HG03439 (cell line): Measurements from ENCODE around the gene RXRG.
"Not testable (repeated sequence)": the region's sequence is repeated elsewhere in the genome, so short reads cannot be mapped to it uniquely, and the experiment has no call there.

Experiments used
- ATAC-seq: cut with Tn5 transposase; IDR thresholded peaks from one replicate; pipeline ENCODE4 v1.9.1; 2021; ENCODE audit warnings: mild to moderate bottlenecking, moderate library complexity; ENCODE audit not compliant: unreplicated experiment

The RXRG gene

GRCh38 chr1:165444897-165445370 lies at the start of gene RXRG:
Gene RXRG, minus strand, starts transcription at chr1:165445126. Its CDS starts 233 bp downstream, at chr1:165444893.
- ATAC-seq, result no peak

DNA sequence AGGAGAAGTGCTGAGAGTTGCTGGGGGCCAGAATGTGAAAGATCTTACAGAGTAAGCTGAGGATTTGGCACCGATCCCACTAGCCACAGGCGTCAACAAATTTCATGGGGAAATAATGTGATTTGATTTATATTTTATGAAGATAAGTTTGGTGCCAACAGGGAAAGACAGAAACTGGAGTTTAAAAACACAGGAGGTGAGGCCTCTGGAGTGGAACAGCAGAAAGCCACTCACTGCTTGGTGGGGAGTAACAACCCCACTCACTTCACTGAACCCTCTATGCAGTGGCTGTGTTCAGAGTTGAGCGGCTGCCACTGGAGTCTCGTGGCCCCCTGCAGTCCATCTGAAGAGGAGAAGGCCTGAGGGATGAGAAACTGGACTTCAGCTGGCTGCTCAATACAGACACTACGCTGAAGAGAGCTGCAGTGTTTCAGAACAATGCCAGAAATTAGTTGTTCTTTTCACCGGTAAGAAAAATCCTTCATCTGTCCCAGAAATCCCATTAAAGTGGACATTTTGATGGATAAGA lies 48.0 kb upstream of the RXRG start:
- no peak for ATAC-seq

GRCh38 chr1:165490175-165490574 lies 45.2 kb upstream of the RXRG start:
- ATAC-seq, result no peak

DNA sequence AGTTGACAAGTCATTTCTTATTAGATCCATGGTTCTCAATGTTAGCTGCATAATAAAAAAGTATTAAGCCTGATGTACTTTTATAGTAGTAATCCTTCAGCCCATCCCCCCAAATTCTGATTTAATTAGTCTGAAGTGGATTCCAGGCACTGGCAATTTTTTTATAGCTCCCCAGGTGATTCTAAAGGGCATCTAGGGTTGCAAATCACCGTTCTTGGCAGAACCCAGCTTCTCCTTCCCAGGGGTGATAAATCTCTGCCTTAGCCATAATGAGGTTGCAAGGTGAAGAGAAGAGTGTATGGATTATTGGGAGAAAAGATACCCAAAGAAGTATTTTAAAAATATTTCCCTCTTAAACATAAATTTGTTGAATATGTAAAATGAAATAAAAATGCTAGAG lies 43.0 kb upstream of the RXRG start:
- ATAC-seq, result no peak

- ATAC-seq, result no peak
Observed at GRCh38 chr1:165486663-165487062, 41.7 kb upstream of the RXRG start.

DNA sequence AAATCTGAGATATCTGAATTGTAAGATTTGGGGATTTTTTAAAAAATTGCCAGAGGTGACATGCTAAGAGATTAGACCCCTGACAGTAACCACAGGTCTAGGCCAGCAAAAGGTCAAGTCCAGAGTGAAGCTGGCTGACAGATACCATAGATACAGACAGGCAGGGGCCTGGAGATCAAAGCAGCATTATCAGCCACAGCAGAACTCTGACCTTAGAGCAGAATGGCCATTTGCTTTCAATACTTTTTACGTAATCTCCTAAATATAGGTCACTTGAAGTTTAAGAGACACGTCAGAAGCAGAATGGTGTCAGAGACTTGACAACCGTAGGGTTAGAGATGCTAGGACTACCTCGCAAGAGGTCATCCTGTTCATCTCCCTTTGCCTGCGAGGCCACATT lies 40.8 kb upstream of the RXRG start:
- ATAC-seq, result no peak

GRCh38 chr1:165484532-165484931 lies 39.6 kb upstream of the RXRG start:
- no peak for ATAC-seq

DNA sequence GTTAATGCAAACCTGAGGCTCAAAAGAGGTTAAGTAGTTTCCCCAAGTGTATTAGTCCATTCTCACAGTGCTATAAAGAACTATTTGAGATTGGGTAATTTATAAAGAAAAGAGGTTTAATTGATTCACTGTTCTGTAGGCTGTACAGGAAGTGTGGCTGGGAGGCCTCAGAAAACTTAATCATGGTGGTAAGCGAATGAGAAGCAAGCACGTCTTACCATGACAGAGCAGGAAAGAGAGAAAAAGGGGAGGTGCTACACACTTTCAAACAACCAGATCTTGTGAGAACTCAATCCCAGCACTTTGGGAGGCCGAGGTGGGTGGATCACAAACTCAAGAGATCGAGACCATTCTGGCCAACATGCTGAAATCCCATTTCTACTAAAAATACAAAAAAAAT lies 38.5 kb upstream of the RXRG start:
- no peak for ATAC-seq

GRCh38 chr1:165481820-165482532 lies 37.0 kb upstream of the RXRG start:
- no peak for ATAC-seq

- no peak for ATAC-seq
Observed at GRCh38 chr1:165476776-165477175, 31.9 kb upstream of the RXRG start.

DNA sequence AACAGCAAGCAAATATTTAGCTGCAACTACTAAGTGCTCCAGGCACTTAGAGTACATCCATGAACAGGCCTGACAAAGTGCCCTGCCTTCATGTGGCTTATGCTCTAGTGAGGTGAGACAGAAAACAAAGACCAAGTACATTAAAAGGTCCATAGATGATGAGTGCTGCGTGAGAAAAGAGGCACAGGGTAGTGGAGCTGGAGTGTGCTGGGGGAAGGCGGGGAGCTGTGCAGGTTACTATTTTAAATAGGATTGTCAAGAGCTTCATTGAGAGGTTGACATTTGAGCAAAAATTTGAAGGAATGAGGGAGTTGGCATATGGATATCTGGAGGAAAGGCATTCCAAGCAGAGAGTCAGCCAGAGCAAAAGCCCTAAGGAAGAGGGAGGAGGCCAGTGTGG lies 29.3 kb upstream of the RXRG start:
- ATAC-seq, result no peak

- no peak for ATAC-seq
Observed at GRCh38 chr1:165473081-165473480, 28.2 kb upstream of the RXRG start.

DNA sequence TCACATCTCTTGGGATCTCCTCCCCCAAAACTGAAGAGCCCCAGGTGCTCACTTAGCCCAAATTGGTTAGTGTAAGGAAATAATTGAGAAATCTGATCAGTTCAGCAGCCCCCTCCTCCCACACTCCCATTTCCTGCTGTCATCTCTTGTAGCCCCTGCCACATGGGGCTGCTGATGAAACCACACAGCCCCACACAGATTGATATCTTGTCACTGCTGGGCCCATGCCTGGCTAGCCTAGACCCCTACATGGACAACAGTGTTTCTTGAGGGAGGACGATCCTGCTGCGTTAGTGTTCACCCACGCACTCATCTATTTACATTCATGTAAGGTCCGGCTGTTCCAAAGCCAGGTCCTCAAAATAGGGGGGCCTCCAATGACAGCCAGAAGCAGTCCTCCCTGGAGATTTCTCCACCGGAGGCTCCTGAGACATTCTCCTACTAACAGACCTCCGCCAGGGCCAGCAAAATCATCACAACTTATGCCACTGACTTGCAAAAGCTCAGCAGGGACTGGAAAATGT lies 23.9 kb upstream of the RXRG start:
- ATAC-seq, result no peak

DNA sequence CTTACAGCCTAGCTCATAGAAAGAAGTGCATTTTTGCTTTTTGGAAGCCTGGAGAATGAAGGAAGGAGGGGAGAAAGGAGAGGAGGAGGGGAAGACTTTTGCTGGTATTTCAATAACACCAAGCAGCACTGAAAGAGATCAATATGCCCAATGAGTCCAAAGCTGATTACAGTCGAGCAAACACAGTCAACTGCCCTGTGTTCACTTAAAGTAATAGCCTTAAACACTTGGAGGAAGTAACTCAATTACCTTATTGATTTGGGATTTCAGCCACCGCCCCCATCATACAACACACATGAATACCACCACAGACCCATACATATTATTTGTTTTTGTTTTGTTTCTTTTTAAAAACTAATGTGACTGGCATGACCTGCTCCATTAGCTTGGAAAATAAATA lies 23.3 kb upstream of the RXRG start:
- no peak for ATAC-seq

- ATAC-seq, result no peak
Observed at GRCh38 chr1:165467706-165468105, 22.8 kb upstream of the RXRG start.

DNA sequence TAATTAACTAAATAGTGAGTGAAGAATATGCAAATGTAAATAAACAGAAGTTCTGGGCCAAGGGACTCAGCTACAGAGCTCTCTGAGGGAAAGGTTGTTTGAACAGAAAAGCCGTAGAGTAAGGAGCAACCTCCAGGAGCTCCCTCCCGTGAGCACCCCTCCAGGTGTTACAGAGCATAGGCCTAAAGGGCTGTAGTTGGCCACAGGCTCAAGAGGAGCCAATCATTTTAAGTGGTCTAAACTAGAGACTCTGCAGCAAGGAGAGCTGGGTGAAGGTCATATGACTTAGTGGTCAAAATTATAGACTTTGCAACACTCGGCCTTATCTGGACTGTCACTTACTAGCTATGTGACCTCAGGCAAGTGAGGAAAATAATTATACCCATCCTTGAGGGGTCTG lies 19.1 kb upstream of the RXRG start:
- ATAC-seq, result no peak

DNA sequence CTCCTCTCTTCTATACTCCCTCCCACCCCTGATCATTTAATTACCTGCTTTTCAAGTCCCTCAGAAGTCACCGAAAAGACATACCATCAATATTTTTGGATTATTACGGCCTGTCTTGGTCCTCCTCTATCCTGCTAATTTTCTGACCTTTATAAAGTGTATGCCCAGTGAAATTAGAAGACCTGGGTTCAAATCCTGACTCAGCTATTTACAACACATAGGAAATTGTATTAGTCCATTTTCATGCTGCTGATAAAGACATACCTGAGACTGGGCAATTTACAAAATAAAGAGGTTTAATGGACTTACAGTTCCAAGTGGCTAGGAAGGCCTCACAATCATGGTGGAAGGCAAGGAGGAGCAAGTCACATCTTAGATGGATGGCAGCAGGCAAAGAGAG lies 14.8 kb upstream of the RXRG start:
- ATAC-seq, result not testable (repeated sequence)

DNA sequence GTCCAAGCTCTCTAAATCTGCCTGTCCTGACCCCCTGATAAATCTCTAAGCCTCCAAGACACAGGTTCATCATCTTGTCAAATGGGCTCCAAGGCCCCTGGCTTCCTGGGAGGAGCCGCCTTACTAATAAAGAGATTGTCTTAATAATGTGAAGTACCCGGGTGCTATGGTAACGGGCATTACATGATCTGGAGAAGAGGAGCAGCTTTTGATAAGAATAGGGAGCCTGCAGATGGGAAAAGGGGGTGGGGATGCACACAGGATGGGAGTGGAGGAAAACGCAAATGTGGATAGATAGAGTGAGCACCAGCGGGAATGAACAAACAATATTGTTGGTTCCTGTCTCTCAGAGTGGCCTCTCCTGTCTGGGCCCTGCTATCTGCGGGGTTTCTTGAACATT lies 11.9 kb upstream of the RXRG start:
- no peak for ATAC-seq

DNA sequence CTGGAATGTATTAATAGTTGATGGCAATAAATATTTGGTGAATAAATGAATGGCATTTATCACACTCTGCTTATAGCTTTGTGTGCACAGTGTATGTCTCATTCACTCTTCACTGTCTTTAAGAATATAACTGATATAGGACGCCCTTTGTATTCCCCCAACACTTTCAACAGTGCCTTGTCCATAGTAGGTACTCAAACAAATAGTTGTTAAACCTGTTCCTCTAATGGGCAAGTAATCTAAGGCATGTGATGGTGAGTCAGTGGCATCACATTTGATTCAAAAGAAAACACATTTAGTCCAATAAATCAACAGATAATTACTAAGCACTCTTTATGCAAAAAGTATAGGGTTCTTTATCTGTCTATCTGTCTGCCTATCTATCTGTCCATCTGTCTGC lies 11.2 kb upstream of the RXRG start:
- no peak for ATAC-seq

DNA sequence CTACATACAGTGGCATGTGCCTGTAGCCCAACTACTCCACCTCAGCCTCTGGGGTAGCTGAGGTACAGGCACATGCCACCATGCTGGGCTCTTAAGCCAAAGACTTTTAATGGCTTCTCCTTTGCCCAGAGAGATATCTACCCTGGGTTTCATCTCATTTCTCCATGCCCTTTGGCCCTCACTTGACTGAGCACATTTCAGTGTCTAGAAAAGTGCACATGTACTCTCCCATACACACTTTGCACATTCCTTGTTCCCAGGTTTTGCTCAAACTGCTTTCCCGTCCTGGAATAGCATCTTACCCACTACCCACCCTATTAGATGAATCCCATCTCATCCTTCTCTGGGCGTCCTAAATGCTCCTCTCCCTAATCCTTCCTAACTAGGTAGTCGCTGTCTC lies 10.2 kb upstream of the RXRG start:
- no peak for ATAC-seq

GRCh38 chr1:165454091-165454610 lies 9.2 kb upstream of the RXRG start:
- no peak for ATAC-seq

GRCh38 chr1:165452336-165453130 lies 7.6 kb upstream of the RXRG start:
- ATAC-seq, result no peak
